ENCODE results near the gene SPAST. TPM values are rescaled to one million over a fixed set of nuclear protein-coding genes. Genes with fewer than 3 reads are reported as not detected.

SPAST gene
- total RNA-seq, 4 donors from 2014 or later = 13.2 to 23.3 (median 15.9) TPM

GRCh38 chr2:32058130-32058529 is 5.2 kb upstream of the SPAST start:
- no peak for TF ChIP-seq CTCF (IDR thresholded peaks at IDR 0.05)
- no peak for DNase-seq (ENCODE audit: low spot score)
- ATAC-seq (ENCODE audit: low FRiP score) = no peak

DNA sequence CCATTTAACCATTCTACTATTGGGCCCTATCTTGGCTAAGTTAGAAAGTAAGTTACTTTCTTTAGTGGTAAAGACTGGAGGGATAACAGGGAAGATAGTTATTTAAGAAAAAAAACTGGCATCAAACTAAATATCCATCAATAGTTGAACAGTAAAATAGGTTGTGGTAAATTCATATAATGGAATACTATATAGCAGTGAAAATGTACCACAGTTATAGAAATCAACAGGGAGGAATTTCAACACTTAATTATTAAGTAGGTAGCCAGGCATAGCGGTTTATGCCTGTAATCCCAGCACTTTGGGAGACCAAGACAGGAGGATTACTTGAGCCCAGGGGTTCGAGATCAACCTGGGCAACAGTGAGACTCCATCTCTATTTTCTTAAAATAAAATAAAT is 3.1 kb upstream of the SPAST start:
- DNase-seq (ENCODE audit: low spot score) (no peak), ATAC-seq (ENCODE audit: low FRiP score) (no peak)
- no peak for TF ChIP-seq CTCF (IDR thresholded peaks at IDR 0.05)

- TF ChIP-seq CTCF (IDR thresholded peaks at IDR 0.05) = no peak
- DNase-seq (ENCODE audit: low spot score) (no peak), ATAC-seq (ENCODE audit: low FRiP score) (no peak)
These were observed 1.9 kb upstream of the SPAST start for GRCh38 chr2:32061430-32061829.

- DNase-seq (ENCODE audit: low spot score) = no peak
- no peak for TF ChIP-seq CTCF (IDR thresholded peaks at IDR 0.05)
- no peak for ATAC-seq (ENCODE audit: low FRiP score)
These were observed 1.1 kb upstream of the SPAST start for GRCh38 chr2:32061973-32062861.

- ATAC-seq (ENCODE audit: low FRiP score) = no peak
- TF ChIP-seq CTCF (IDR thresholded peaks at IDR 0.05) = no peak
- no peak for DNase-seq (ENCODE audit: low spot score)
These were observed 755 bp downstream of the SPAST start for GRCh38 chr2:32064021-32064601.

GRCh38 chr2:32064713-32065112 is 1.4 kb downstream of the SPAST start:
- no peak for DNase-seq (ENCODE audit: low spot score)
- no peak for TF ChIP-seq CTCF (IDR thresholded peaks at IDR 0.05)
- no peak for ATAC-seq (ENCODE audit: low FRiP score)

DNA sequence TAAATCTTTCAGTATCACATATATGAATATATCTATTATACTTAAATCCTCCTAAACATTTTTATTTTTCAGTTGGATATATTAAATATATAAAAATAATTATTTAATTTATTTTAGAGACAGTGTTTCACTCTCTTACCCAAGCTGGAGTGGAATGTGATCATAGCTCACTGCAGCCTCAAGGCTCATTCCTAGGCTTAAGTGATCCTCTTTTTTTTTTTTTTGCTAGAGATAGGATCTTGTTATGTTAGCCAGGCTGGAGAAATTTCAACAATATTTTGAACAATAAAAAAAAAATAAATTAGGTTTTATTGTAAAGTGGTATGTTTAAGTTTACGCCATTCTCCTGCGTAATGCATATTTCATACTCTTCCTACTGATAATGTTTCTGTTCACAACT is 4.2 kb downstream of the SPAST start:
- DNase-seq (ENCODE audit: low spot score) = no peak
- no peak for TF ChIP-seq CTCF (IDR thresholded peaks at IDR 0.05)
- no peak for ATAC-seq (ENCODE audit: low FRiP score)
